HepG2 (cell line): Measurements from ENCODE around the gene MAFB. TPM values are rescaled to one million over a fixed set of nuclear protein-coding genes. Genes with fewer than 3 reads are reported as not detected.

Experiments used
- ATAC-seq: fragments of 200-7000 bp; cut with Tn5 transposase; 3 replicates; pipeline ENCODE4 v1.9.1; 2020; ENCODE audit warnings: mild to moderate bottlenecking, moderate library complexity
- BruUV-seq: library from RNA; stranded (reverse); fragments of 400-500 nt; replicated peaks from 2 replicates; lab custom pipeline; 2021; lab: Mats Ljungman, UMichigan
- CTCF ChIA-PET: fragments of 300-600 bp; formaldehyde crosslinking; extraction: SDS; loops from one replicate; lab custom pipeline; 2021; ENCODE audit warnings: low total read pairs, inconsistent platforms, low intra/inter-chr PET ratio; lab: Yijun Ruan, JAX
- POLR2A ChIA-PET: fragments of 350-600 bp; sonication (Branson Sonifier 250); formaldehyde crosslinking; loops from one replicate; lab custom pipeline; 2020; ENCODE audit warnings: antibody characterized with exemption, inconsistent platforms; lab: Yijun Ruan, JAX
- DNase-seq: peaks from one replicate; pipeline ENCODE4 v3.0.0-alpha.2; 2015; ENCODE audit warnings: low spot score
- FAIRE-seq: peaks from 3 replicates; lab custom pipeline; 2011; peaks lifted over from hg19 to GRCh38; lab: Jason Lieb, UNC
- H2AFZ ChIP-seq: one replicate; pipeline ENCODE4 v1.6.1; 2011; ENCODE audit warnings: low read length, inconsistent platforms
- H3K27ac ChIP-seq: fragments of 300-600 bp; 3 replicates; pipeline ENCODE4 v1.8.0; 2011; ENCODE audit warnings: mixed run types, mild to moderate bottlenecking, mixed read lengths, low read length, inconsistent platforms; ENCODE audit not compliant: insufficient read depth; ENCODE audit errors: extremely low read length
- H3K27me3 ChIP-seq, 2 experiments: fragments of 200-600 bp in 1 of 2; 2 replicates in 1 of 2; 3 replicates in 1 of 2; pipeline versions ENCODE4 v1.6.0 to v1.8.0; 2011; ENCODE audit warnings: low read length in 2 of 2, mild to moderate bottlenecking in 2 of 2, moderate library complexity in 2 of 2, inconsistent platforms in 1 of 2; ENCODE audit not compliant: insufficient read depth in 2 of 2, control insufficient read depth in 1 of 2
- H3K36me3 ChIP-seq, 2 experiments: fragments of 200-600 bp in 1 of 2; replicated peaks in 1 of 2; 2 replicates in 1 of 2; 3 replicates in 1 of 2; pipeline versions ENCODE4 v1.5.1 to v1.8.0; 2011; ENCODE audit warnings: low read length in 2 of 2, inconsistent platforms in 1 of 2; ENCODE audit not compliant: insufficient read depth in 2 of 2, control insufficient read depth in 1 of 2
- H3K4me1 ChIP-seq: 2 replicates; pipeline ENCODE4 v1.5.1; 2012; ENCODE audit warnings: low read length, inconsistent platforms; ENCODE audit not compliant: insufficient read depth
- H3K4me2 ChIP-seq: 2 replicates; pipeline ENCODE4 v1.6.0; 2011; ENCODE audit warnings: low read depth, low read length, inconsistent platforms
- H3K4me3 ChIP-seq, 3 experiments: fragments of 200-600 bp in 1 of 3; sonication (generic), shearing (Covaris generic) in 1 of 3; replicated peaks in 1 of 3; 2 replicates each; pipeline ENCODE4 v1.5.1; 2011 to 2016; ENCODE audit warnings: low read length in 3 of 3, inconsistent platforms in 2 of 3, low read depth in 2 of 3, mild to moderate bottlenecking in 2 of 3, control low read depth in 1 of 3, mixed read lengths in 1 of 3; ENCODE audit not compliant: insufficient read depth in 1 of 3
- H3K79me2 ChIP-seq: one replicate; pipeline ENCODE4 v1.6.1; 2011; ENCODE audit warnings: low read length, inconsistent platforms; ENCODE audit not compliant: insufficient read depth
- H3K9ac ChIP-seq: 2 replicates; pipeline ENCODE4 v1.6.0; 2011; ENCODE audit warnings: mild to moderate bottlenecking, low read depth, low read length, inconsistent platforms; ENCODE audit not compliant: insufficient read depth
- H3K9me3 ChIP-seq: 2 replicates; pipeline ENCODE4 v1.5.1; 2012; ENCODE audit warnings: mild to moderate bottlenecking, low read length
- H4K20me1 ChIP-seq: 2 replicates; pipeline ENCODE4 v1.6.0; 2011; ENCODE audit warnings: inconsistent platforms, mild to moderate bottlenecking, low read length, moderate library complexity; ENCODE audit not compliant: insufficient read depth
- GPBP1L1 ChIP-seq: sonication (generic); formaldehyde crosslinking; IDR thresholded peaks from 2 replicates; pipeline ENCODE4 v1.5.0; 2020; ENCODE audit warnings: mild to moderate bottlenecking, missing genetic modification reagents
- IRX3 ChIP-seq: sonication (generic); formaldehyde crosslinking; IDR thresholded peaks from 2 replicates; pipeline ENCODE4 v1.8.1; 2023; ENCODE audit warnings: mild to moderate bottlenecking, low read depth, missing genetic modification reagents, borderline replicate concordance
- KMT2A ChIP-seq: sonication (generic); formaldehyde crosslinking; IDR thresholded peaks from 2 replicates; pipeline ENCODE4 v1.4.0; 2020; ENCODE audit warnings: missing genetic modification reagents
- MBD4 ChIP-seq: IDR thresholded peaks from 2 replicates; pipeline ENCODE4 v1.6.1; 2012; ENCODE audit warnings: low read length, inconsistent platforms, borderline replicate concordance
- NR1H2 ChIP-seq: sonication (generic); formaldehyde crosslinking; IDR thresholded peaks from 2 replicates; pipeline ENCODE4 v1.8.1; 2022; ENCODE audit warnings: low read depth, missing genetic modification reagents, borderline replicate concordance
- PHF20 ChIP-seq: sonication (generic); formaldehyde crosslinking; IDR thresholded peaks from 2 replicates; pipeline ENCODE4 v1.5.0; 2020; ENCODE audit warnings: mild to moderate bottlenecking, missing genetic modification reagents
- RCOR2 ChIP-seq: IDR thresholded peaks from 2 replicates; pipeline ENCODE4 v1.6.1; 2016; ENCODE audit warnings: missing biosample characterization, missing genetic modification reagents
- RELA ChIP-seq: sonication (generic); formaldehyde crosslinking; IDR thresholded peaks from 2 replicates; pipeline ENCODE4 v1.4.0; 2020; ENCODE audit warnings: missing genetic modification reagents
- SNAI1 ChIP-seq: sonication (generic); formaldehyde crosslinking; IDR thresholded peaks from 2 replicates; pipeline ENCODE4 v1.5.0; 2020; ENCODE audit warnings: mild to moderate bottlenecking, missing genetic modification reagents, borderline replicate concordance
- SP140L ChIP-seq: sonication (generic); formaldehyde crosslinking; IDR thresholded peaks from 2 replicates; pipeline ENCODE4 v1.4.0; 2020; ENCODE audit warnings: missing genetic modification reagents, borderline replicate concordance
- ZBTB37 ChIP-seq: sonication (generic); formaldehyde crosslinking; IDR thresholded peaks from 2 replicates; pipeline ENCODE4 v1.4.0; 2020; ENCODE audit warnings: mild to moderate bottlenecking, missing genetic modification reagents
- ZNF333 ChIP-seq: sonication (generic); formaldehyde crosslinking; IDR thresholded peaks from 2 replicates; pipeline ENCODE4 v1.4.0; 2020; ENCODE audit warnings: mild to moderate bottlenecking, missing genetic modification reagents, borderline replicate concordance
- ZNF446 ChIP-seq: sonication (generic); formaldehyde crosslinking; IDR thresholded peaks from 2 replicates; pipeline ENCODE4 v1.5.0; 2020; ENCODE audit warnings: mild to moderate bottlenecking, missing genetic modification reagents
- ZNF782 ChIP-seq: sonication (generic); formaldehyde crosslinking; IDR thresholded peaks from 2 replicates; pipeline ENCODE4 v1.4.0; 2020; ENCODE audit warnings: missing genetic modification reagents, mild to moderate bottlenecking, borderline replicate concordance
- ZNF878 ChIP-seq: sonication (generic); formaldehyde crosslinking; IDR thresholded peaks from 2 replicates; pipeline ENCODE4 v1.8.1; 2023; ENCODE audit warnings: mild to moderate bottlenecking, missing genetic modification reagents, moderate library complexity
- ZSCAN22 ChIP-seq: sonication (generic); formaldehyde crosslinking; IDR thresholded peaks from 2 replicates; pipeline ENCODE4 v1.4.0; 2020; ENCODE audit warnings: mild to moderate bottlenecking, missing genetic modification reagents
- WGBS: methylation state at CpG from one replicate; pipeline ENCODE4 v1.1.6; 2017; ENCODE audit warnings: low lambda C conversion rate; 5-methylcytosine and 5-hydroxymethylcytosine counted together
- in situ Hi-C: cut with HindIII; loops from 2 replicates; pipeline ENCODE4 v1.10.0; 2017; ENCODE audit warnings: low pct_unique_long_range_greater_than_20kb; ENCODE audit not compliant: extremely low pct_ligation_motif_present
- intact Hi-C: fragments of 100-400 bp; cut with micrococcal nuclease; formaldehyde crosslinking; loops from one replicate; pipeline ENCODE4 v1.10.0; 2022; ENCODE audit not compliant: unreplicated experiment
- polyA plus RNA-seq, 8 experiments: library from polyadenylated mRNA; depleted of rRNA in 3 of 8; stranded (reverse) in 7 of 8; unstranded in 1 of 8; fragments of >200 nt; fragmentation: Illumina TruSeq in 4 of 8; extraction: Trizol in 4 of 8; gene quantifications; 2 replicates each; pipeline versions ENCODE4 v1.2.1 to v1.2.3, GENCODE V29; 2011 to 2016; ENCODE audit warnings: low read depth in 4 of 8, missing spikeins in 1 of 8, mixed read lengths in 1 of 8; ENCODE audit not compliant: insufficient read depth in 1 of 8
- total RNA-seq, 5 experiments: library from RNA; depleted of rRNA; stranded (reverse); fragments of >200 nt; fragmentation: Illumina TruSeq; extraction: Trizol; gene quantifications; 2 replicates each; pipeline ENCODE4 v1.2.3, GENCODE V29; 2016; ENCODE audit warnings: low read depth in 1 of 5
- TF ChIP-seq, protein P1 (sequence below): IDR thresholded peaks from 2 replicates; pipeline ENCODE4 v1.6.1; 2016; ENCODE audit warnings: mild to moderate bottlenecking, missing biosample characterization, missing genetic modification reagents
- TF ChIP-seq, protein P2 (sequence below): sonication (generic); formaldehyde crosslinking; IDR thresholded peaks from 2 replicates; pipeline ENCODE4 v1.5.0; 2020; ENCODE audit warnings: missing genetic modification reagents

Gene MAFB
- total and polyA plus RNA-seq, 2 of the 13 experiments (the other 11 are each of a cell fraction or from before 2014, with no cell fraction given): 0.08 to 0.11 TPM

- no TSS peak for BruUV-seq
- POLR2A ChIA-PET: no interaction called here
- no peaks in the 10 kb centered on the region for H3K9me3 ChIP-seq
- peak; percentile 85 for FAIRE-seq
- peak; percentile 85 for DNase-seq
- intact Hi-C loops (loop anchor here (1.0 to 10.0 kb wide), 5 partner anchors 22 to 1575 kb away; no protein-coding TSS in a partner anchor), in situ Hi-C loops (loop anchor here (5.0 to 10.0 kb wide), 3 partner anchors 428 to 1575 kb away; no protein-coding TSS in a partner anchor)
- peaks cover 13% of the 10 kb centered on the region; the same call in 1 of the 2 replicates for H3K4me1 ChIP-seq
- H3K79me2 ChIP-seq: no peaks in the 10 kb centered on the region
- CTCF ChIA-PET: interaction anchor here (0.6 to 2.5 kb wide), 6 partner anchors 421 to 1578 kb away, joined by 3 to 22 read pairs (median 4); no protein-coding TSS in a partner anchor
- peaks cover 11 to 50% of the 10 kb centered on the region in 2 experiments for H3K27me3 ChIP-seq
- no peaks in the 10 kb centered on the region for H3K36me3 ChIP-seq
- no peaks in the 10 kb centered on the region; the same call in 1 of the 2 replicates for H4K20me1 ChIP-seq
- peak overlapping the region; percentile 93 for H3K4me2 ChIP-seq
- ATAC-seq: peak; percentile 78
- H3K27ac ChIP-seq: no peak overlapping the region
- no peak overlapping the region; the same call in 1 of the 2 replicates for H3K9ac ChIP-seq
- H2AFZ ChIP-seq: no peak overlapping the region
- WGBS: 29% methylated on average over 52 of the region's 84 CpGs
- H3K4me3 ChIP-seq: peak overlapping the region; percentile 41 to 75 (median 50)
- TF ChIP-seq SNAI1 (CRISPR knock-in tag) (no peak), RCOR2 (no peak), KMT2A (CRISPR knock-in tag) (no peak; the same call in 1 of the 2 replicates), SP140L (no peak), NR1H2 (CRISPR knock-in tag) (no peak), ZBTB37 (CRISPR knock-in tag) (no peak), ZNF333 (no peak), ZSCAN22 (CRISPR knock-in tag) (no peak), ZNF878 (CRISPR knock-in tag) (no peak), MBD4 (no peak), RELA (no peak), IRX3 (peak; percentile 55; the same call in 1 of the 2 replicates), ZNF446 (CRISPR knock-in tag) (no peak), ZNF782 (no peak), PHF20 (CRISPR knock-in tag) (0 out of 2 replicates have a peak, but pooled peaks have one; percentile 14), GPBP1L1 (CRISPR knock-in tag) (no peak)
- TF ChIP-seq, protein P1, sequence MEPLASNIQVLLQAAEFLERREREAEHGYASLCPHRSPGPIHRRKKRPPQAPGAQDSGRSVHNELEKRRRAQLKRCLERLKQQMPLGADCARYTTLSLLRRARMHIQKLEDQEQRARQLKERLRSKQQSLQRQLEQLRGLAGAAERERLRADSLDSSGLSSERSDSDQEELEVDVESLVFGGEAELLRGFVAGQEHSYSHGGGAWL (CRISPR knock-in tag): peak; percentile 43; the same call in 1 of the 2 replicates
- TF ChIP-seq, protein P2, sequence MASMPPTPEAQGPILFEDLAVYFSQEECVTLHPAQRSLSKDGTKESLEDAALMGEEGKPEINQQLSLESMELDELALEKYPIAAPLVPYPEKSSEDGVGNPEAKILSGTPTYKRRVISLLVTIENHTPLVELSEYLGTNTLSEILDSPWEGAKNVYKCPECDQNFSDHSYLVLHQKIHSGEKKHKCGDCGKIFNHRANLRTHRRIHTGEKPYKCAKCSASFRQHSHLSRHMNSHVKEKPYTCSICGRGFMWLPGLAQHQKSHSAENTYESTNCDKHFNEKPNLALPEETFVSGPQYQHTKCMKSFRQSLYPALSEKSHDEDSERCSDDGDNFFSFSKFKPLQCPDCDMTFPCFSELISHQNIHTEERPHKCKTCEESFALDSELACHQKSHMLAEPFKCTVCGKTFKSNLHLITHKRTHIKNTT (CRISPR knock-in tag): no peak
These were observed 1.2 kb upstream of the MAFB start for GRCh38 chr20:40689943-40690835.
